Keratinocyte (primary cell): Measurements from ENCODE around the gene JAK1. TPM values are rescaled to one million over a fixed set of nuclear protein-coding genes. Genes with fewer than 3 reads are reported as not detected.

Experiments
- DNase-seq: peaks from one replicate; pipeline ENCODE4 v3.0.0-alpha.2; 2011; ENCODE audit warnings: low read depth, missing footprints, low spot score
- FAIRE-seq: peaks from 2 replicates; lab custom pipeline; 2011; peaks lifted over from hg19 to GRCh38; lab: Jason Lieb, UNC
- H2AFZ ChIP-seq: 2 replicates; pipeline ENCODE4 v1.6.0; 2012; ENCODE audit warnings: low read length, control low read depth, inconsistent platforms; ENCODE audit not compliant: control insufficient read depth
- H3K27ac ChIP-seq: 2 replicates; pipeline ENCODE4 v1.5.1; 2011; ENCODE audit warnings: low read length; ENCODE audit not compliant: control insufficient read depth, insufficient read depth
- H3K27me3 ChIP-seq: 3 replicates; pipeline ENCODE4 v1.6.0; 2011; ENCODE audit warnings: low read length; ENCODE audit not compliant: control insufficient read depth, insufficient read depth; ENCODE audit errors: extremely low read depth
- H3K36me3 ChIP-seq, 2 experiments: 2 replicates in 1 of 2; 3 replicates in 1 of 2; pipeline ENCODE4 v1.5.1; 2011; ENCODE audit warnings: low read length in 2 of 2, mild to moderate bottlenecking in 1 of 2; ENCODE audit not compliant: control insufficient read depth in 2 of 2, insufficient read depth in 2 of 2; ENCODE audit errors: extremely low read depth in 1 of 2
- H3K4me1 ChIP-seq: 3 replicates; pipeline ENCODE4 v1.5.1; 2011; ENCODE audit warnings: low read length; ENCODE audit not compliant: control insufficient read depth, insufficient read depth; ENCODE audit errors: extremely low read depth
- H3K4me2 ChIP-seq: 3 replicates; pipeline ENCODE4 v1.6.0; 2011; ENCODE audit warnings: low read depth, low read length; ENCODE audit not compliant: control insufficient read depth, insufficient read depth; ENCODE audit errors: extremely low read depth
- H3K4me3 ChIP-seq, 3 experiments: fragments of 200-600 bp in 1 of 3; sonication (generic) in 1 of 3; 2 replicates in 2 of 3; 3 replicates in 1 of 3; pipeline ENCODE4 v1.5.1; 2011 to 2016; ENCODE audit warnings: low read length in 3 of 3, mild to moderate bottlenecking in 3 of 3, control low read depth in 2 of 3, inconsistent platforms in 1 of 3, low read depth in 1 of 3, mixed read lengths in 1 of 3, mixed run types in 1 of 3, moderate library complexity in 1 of 3; ENCODE audit not compliant: control insufficient read depth in 2 of 3, insufficient read depth in 2 of 3; ENCODE audit errors: extremely low read depth in 1 of 3
- H3K79me2 ChIP-seq: 2 replicates; pipeline ENCODE4 v1.6.0; 2012; ENCODE audit warnings: low read length; ENCODE audit not compliant: control insufficient read depth, insufficient read depth
- H3K9ac ChIP-seq: 3 replicates; pipeline ENCODE4 v1.6.0; 2011; ENCODE audit warnings: low read length; ENCODE audit not compliant: control insufficient read depth, insufficient read depth; ENCODE audit errors: extremely low read depth
- H3K9me1 ChIP-seq: 3 replicates; pipeline ENCODE4 v1.6.0; 2011; ENCODE audit warnings: low read length; ENCODE audit not compliant: control insufficient read depth, insufficient read depth; ENCODE audit errors: extremely low read depth
- H3K9me3 ChIP-seq: 2 replicates; pipeline ENCODE4 v1.5.1; 2012; ENCODE audit warnings: low read depth, low read length; ENCODE audit not compliant: control insufficient read depth
- H4K20me1 ChIP-seq: 3 replicates; pipeline ENCODE4 v1.6.0; 2011; ENCODE audit warnings: low read length; ENCODE audit not compliant: control insufficient read depth, insufficient read depth; ENCODE audit errors: extremely low read depth
- EZH2 ChIP-seq: IDR thresholded peaks from one replicate; pipeline ENCODE4 v1.6.1; 2012; ENCODE audit warnings: inconsistent platforms, mild to moderate bottlenecking, low read length, moderate library complexity
- dilution Hi-C: fragments of 300-500 bp; cut with MboI; formaldehyde crosslinking; loops from one replicate; pipeline ENCODE4 v1.7.0; 2020; ENCODE audit warnings: low sequenced_read_pairs; ENCODE audit not compliant: extremely low pct_ligation_motif_present
- polyA plus RNA-seq, 5 experiments: library from polyadenylated mRNA; depleted of rRNA in 3 of 5; stranded (reverse) in 3 of 5; stranded (forward) in 1 of 5; unstranded in 1 of 5; fragments of >200 nt; gene quantifications; 1 replicate in 1 of 5; 2 replicates in 3 of 5; 3 replicates in 1 of 5; pipeline versions ENCODE4 v1.2.1 to v1.2.3, GENCODE V29; 2011 to 2012; ENCODE audit warnings: missing spikeins in 2 of 5, low read depth in 1 of 5, low replicate concordance in 1 of 5
- TF ChIP-seq, protein P1 (sequence below), 3 experiments: IDR thresholded peaks in 1 of 3; conservative IDR thresholded peaks in 1 of 3; optimal IDR thresholded peaks in 1 of 3; 2 replicates in 2 of 3; 3 replicates in 1 of 3; pipeline versions ENCODE3 to v1.5.1; 2011; ENCODE audit warnings: low read length in 3 of 3, mild to moderate bottlenecking in 3 of 3, moderate library complexity in 2 of 3, control low read depth in 1 of 3, inconsistent platforms in 1 of 3; ENCODE audit not compliant: insufficient read depth in 2 of 3; ENCODE audit errors: extremely low read depth in 1 of 3

The JAK1 gene
- polyA plus RNA-seq, 1 donor (not counting 4 experiments of a cell fraction or from before 2014, with no cell fraction given) = 50.9 TPM

DNA sequence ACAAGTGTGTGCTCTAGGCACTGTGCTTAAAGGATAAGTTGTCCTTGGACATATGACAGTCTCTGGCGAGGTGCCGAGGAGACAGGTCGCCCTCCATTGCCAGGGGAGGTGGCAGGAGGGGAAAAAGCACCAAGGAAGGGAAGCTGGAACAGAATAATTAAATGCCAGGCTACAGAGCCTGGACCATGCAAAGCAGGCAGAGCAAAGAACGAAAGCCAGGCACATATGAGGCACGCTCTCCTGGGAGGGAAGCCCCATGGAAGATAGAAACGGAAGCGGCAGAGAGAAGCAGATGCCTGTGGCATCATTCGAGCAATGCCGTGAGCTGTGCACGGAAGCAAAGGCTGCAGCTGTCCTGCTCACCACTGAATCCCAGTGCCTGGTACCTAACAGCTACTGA is 91.2 kb downstream of the JAK1 start:
- Histone ChIP-seq H3K36me3 (peaks cover 10 to 11% of the 10 kb centered on the region in 2 experiments), H3K4me2 (no peak overlapping the region), H3K27ac (no peak overlapping the region), H2AFZ (no peak overlapping the region), H4K20me1 (no peaks in the 10 kb centered on the region), H3K4me3 (no peak overlapping the region), H3K27me3 (no peaks in the 10 kb centered on the region), H3K4me1 (no peaks in the 10 kb centered on the region), H3K9me3 (no peaks in the 10 kb centered on the region), H3K9me1 (no peaks in the 10 kb centered on the region), H3K9ac (no peak overlapping the region), H3K79me2 (no peaks in the 10 kb centered on the region)
- FAIRE-seq = no peak
- dilution Hi-C loops = no loop called here
- no peak for DNase-seq
- TF ChIP-seq EZH2 = no peak
- TF ChIP-seq, protein P1, sequence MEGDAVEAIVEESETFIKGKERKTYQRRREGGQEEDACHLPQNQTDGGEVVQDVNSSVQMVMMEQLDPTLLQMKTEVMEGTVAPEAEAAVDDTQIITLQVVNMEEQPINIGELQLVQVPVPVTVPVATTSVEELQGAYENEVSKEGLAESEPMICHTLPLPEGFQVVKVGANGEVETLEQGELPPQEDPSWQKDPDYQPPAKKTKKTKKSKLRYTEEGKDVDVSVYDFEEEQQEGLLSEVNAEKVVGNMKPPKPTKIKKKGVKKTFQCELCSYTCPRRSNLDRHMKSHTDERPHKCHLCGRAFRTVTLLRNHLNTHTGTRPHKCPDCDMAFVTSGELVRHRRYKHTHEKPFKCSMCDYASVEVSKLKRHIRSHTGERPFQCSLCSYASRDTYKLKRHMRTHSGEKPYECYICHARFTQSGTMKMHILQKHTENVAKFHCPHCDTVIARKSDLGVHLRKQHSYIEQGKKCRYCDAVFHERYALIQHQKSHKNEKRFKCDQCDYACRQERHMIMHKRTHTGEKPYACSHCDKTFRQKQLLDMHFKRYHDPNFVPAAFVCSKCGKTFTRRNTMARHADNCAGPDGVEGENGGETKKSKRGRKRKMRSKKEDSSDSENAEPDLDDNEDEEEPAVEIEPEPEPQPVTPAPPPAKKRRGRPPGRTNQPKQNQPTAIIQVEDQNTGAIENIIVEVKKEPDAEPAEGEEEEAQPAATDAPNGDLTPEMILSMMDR (optimal IDR thresholded peaks at IDR 0.05 in 1 of 3, IDR thresholded peaks at IDR 0.05 in 1 of 3, conservative IDR thresholded peaks at IDR 0.05 in 1 of 3; ENCODE audit: extremely low read depth in 1 of 3, insufficient read depth in 2 of 3, low read length in 3 of 3) = no peak

DNA sequence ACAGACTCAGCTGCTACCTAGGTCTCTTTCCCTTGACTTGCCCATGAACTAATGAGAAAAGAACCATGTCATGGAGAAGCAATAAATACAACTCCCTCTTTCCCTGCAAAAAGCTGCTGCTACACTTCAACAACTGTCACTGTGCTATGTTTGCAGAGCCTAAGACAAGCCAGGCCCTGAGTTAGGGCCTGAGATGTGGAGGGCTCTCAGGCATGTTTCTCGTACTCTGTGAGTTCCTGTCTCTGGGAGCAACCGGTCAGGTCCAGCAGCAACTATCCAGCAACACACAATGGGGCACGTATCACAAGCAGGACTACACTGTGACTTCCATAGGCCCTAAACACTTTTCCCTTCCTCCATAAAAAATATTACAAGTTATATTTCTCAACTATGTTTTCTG is 91.7 kb downstream of the JAK1 start:
- no peaks in the 10 kb centered on the region for H3K79me2 ChIP-seq
- no peak overlapping the region for H3K4me2 ChIP-seq
- DNase-seq (no peak), FAIRE-seq (no peak)
- peaks cover 11 to 14% of the 10 kb centered on the region in 2 experiments for H3K36me3 ChIP-seq
- no peaks in the 10 kb centered on the region for H3K9me1 ChIP-seq
- no peaks in the 10 kb centered on the region for H3K4me1 ChIP-seq
- H3K9ac ChIP-seq = no peak overlapping the region
- no peak for TF ChIP-seq EZH2
- TF ChIP-seq, protein P1 (optimal IDR thresholded peaks at IDR 0.05 in 1 of 3, IDR thresholded peaks at IDR 0.05 in 1 of 3, conservative IDR thresholded peaks at IDR 0.05 in 1 of 3; ENCODE audit: extremely low read depth in 1 of 3, insufficient read depth in 2 of 3, low read length in 3 of 3) = no peak
- no peaks in the 10 kb centered on the region for H4K20me1 ChIP-seq
- no peaks in the 10 kb centered on the region for H3K27me3 ChIP-seq
- dilution Hi-C loops = no loop called here
- H3K9me3 ChIP-seq = no peaks in the 10 kb centered on the region
- H3K27ac ChIP-seq = no peak overlapping the region
- H2AFZ ChIP-seq = no peak overlapping the region
- H3K4me3 ChIP-seq = no peak overlapping the region
